ENCODE data around the gene OBP2A.

GRCh38 chr9:135519179-135519971 is 26.6 kb upstream of the OBP2A start:
- TF ChIP-seq CTCF (conservative IDR thresholded peaks at IDR 0.05; ENCODE audit: low read length) = no peak
- no peak for TF ChIP-seq EZH2phosphoT487 (IDR thresholded peaks at IDR 0.05; ENCODE audit: borderline replicate concordance, low read depth, low read length)
